HEK293 (cell line): ENCODE measurements around the gene FBRSL1.

ENCODE experiments used
- CTCF ChIA-PET: fragments of 350-600 bp; formaldehyde crosslinking; extraction: SDS; loops from one replicate; lab custom pipeline; 2021; ENCODE audit warnings: antibody characterized with exemption; lab: Yijun Ruan, JAX
- POLR2A ChIA-PET: fragments of 300-600 bp; formaldehyde crosslinking; extraction: SDS; loops from one replicate; lab custom pipeline; 2020; ENCODE audit warnings: antibody characterized with exemption, inconsistent platforms; lab: Yijun Ruan, JAX
- H3K27ac ChIP-seq: fragments of 200-500 bp; sonication (Bioruptor generic); 2 replicates; pipeline ENCODE4 v1.5.1; 2014; ENCODE audit warnings: low read depth, low read length, control low read depth, inconsistent platforms; ENCODE audit errors: extremely low read depth
- H3K36me3 ChIP-seq, 2 experiments: fragments of 200-500 bp in 1 of 2; sonication (Bioruptor generic) in 1 of 2; 1 replicate in 1 of 2; 2 replicates in 1 of 2; pipeline ENCODE4 v1.5.1; 2014 to 2017; ENCODE audit warnings: inconsistent platforms in 2 of 2, low read length in 2 of 2; ENCODE audit not compliant: control insufficient read depth in 2 of 2, insufficient read depth in 1 of 2
- H3K4me1 ChIP-seq: fragments of 200-500 bp; sonication (Bioruptor generic); 2 replicates; pipeline ENCODE4 v1.5.1; 2014; ENCODE audit warnings: mild to moderate bottlenecking, low read length, inconsistent platforms; ENCODE audit not compliant: control insufficient read depth, insufficient read depth
- H3K4me3 ChIP-seq: 2 replicates; pipeline ENCODE4 v1.5.1; 2011; ENCODE audit warnings: low read depth, mild to moderate bottlenecking, control low read depth, low read length, moderate library complexity
- H3K9me3 ChIP-seq: fragments of 200-500 bp; sonication (Bioruptor generic); 2 replicates; pipeline ENCODE4 v1.5.1; 2014; ENCODE audit warnings: low read depth, low read length, inconsistent platforms; ENCODE audit not compliant: control insufficient read depth, insufficient read depth
- GLIS2 ChIP-seq: fragments of 450-650 bp; formaldehyde crosslinking; IDR thresholded peaks from 2 replicates; pipeline ENCODE4 v1.5.1; 2016; ENCODE audit warnings: missing biosample characterization, missing genetic modification characterization
- KLF8 ChIP-seq: fragments of 450-650 bp; formaldehyde crosslinking; IDR thresholded peaks from 2 replicates; pipeline ENCODE4 v1.5.1; 2016; ENCODE audit warnings: missing biosample characterization, missing genetic modification characterization
- KLF9 ChIP-seq: fragments of 450-650 bp; formaldehyde crosslinking; IDR thresholded peaks from 2 replicates; pipeline ENCODE4 v1.5.1; 2016; ENCODE audit warnings: missing biosample characterization, missing genetic modification characterization, low read depth
- ZIC2 ChIP-seq: fragments of 450-650 bp; formaldehyde crosslinking; IDR thresholded peaks from 2 replicates; pipeline ENCODE4 v1.5.1; 2016; ENCODE audit warnings: missing biosample characterization, missing genetic modification characterization
- ZNF140 ChIP-seq: fragments of 450-650 bp; formaldehyde crosslinking; IDR thresholded peaks from 2 replicates; pipeline ENCODE4 v1.5.1; 2016; ENCODE audit warnings: missing biosample characterization, missing genetic modification characterization
- ZNF169 ChIP-seq: fragments of 450-650 bp; formaldehyde crosslinking; IDR thresholded peaks from 2 replicates; pipeline ENCODE4 v1.5.1; 2016; ENCODE audit warnings: missing biosample characterization, missing genetic modification characterization
- ZNF335 ChIP-seq: fragments of 450-650 bp; formaldehyde crosslinking; conservative IDR thresholded peaks from 2 replicates; pipeline ENCODE4 v1.5.1; 2016; ENCODE audit warnings: missing biosample characterization, missing genetic modification characterization
- ZNF341 ChIP-seq: fragments of 450-650 bp; formaldehyde crosslinking; IDR thresholded peaks from 2 replicates; pipeline ENCODE4; 2016; ENCODE audit warnings: low read depth, missing biosample characterization, missing genetic modification characterization
- ZNF37A ChIP-seq: fragments of 450-650 bp; IDR thresholded peaks from 2 replicates; pipeline ENCODE4 v1.5.1; 2018; ENCODE audit warnings: missing biosample characterization, missing genetic modification characterization
- ZNF518A ChIP-seq: fragments of 450-650 bp; formaldehyde crosslinking; conservative IDR thresholded peaks from 2 replicates; pipeline ENCODE4 v1.5.1; 2016; ENCODE audit warnings: low read depth, missing biosample characterization, missing genetic modification characterization
- ZNF561 ChIP-seq: fragments of 450-650 bp; IDR thresholded peaks from 2 replicates; pipeline ENCODE4 v1.5.1; 2018; ENCODE audit warnings: missing biosample characterization, missing genetic modification characterization, borderline replicate concordance
- ZNF585B ChIP-seq: fragments of 450-650 bp; formaldehyde crosslinking; IDR thresholded peaks from 2 replicates; pipeline ENCODE4 v1.5.1; 2016; ENCODE audit warnings: missing biosample characterization, missing genetic modification characterization
- ZNF621 ChIP-seq: fragments of 450-650 bp; formaldehyde crosslinking; IDR thresholded peaks from 2 replicates; pipeline ENCODE4 v1.5.1; 2017; ENCODE audit warnings: missing biosample characterization, missing genetic modification characterization
- ZNF707 ChIP-seq: fragments of 450-650 bp; formaldehyde crosslinking; IDR thresholded peaks from 2 replicates; pipeline ENCODE4 v1.5.1; 2016; ENCODE audit warnings: missing biosample characterization, missing genetic modification characterization
- ZNF791 ChIP-seq: fragments of 450-650 bp; formaldehyde crosslinking; IDR thresholded peaks from 2 replicates; pipeline ENCODE4 v1.5.1; 2016; ENCODE audit warnings: missing biosample characterization, missing genetic modification characterization
- ZNF792 ChIP-seq: fragments of 450-650 bp; formaldehyde crosslinking; IDR thresholded peaks from 2 replicates; pipeline ENCODE4 v1.5.1; 2016; ENCODE audit warnings: missing biosample characterization, missing genetic modification characterization
- TF ChIP-seq, protein P1 (sequence below): fragments of 450-650 bp; formaldehyde crosslinking; IDR thresholded peaks from 2 replicates; pipeline ENCODE4 v1.5.1; 2016; ENCODE audit warnings: missing biosample characterization, missing genetic modification characterization
- TF ChIP-seq, protein P2 (sequence below): sonication (generic); formaldehyde crosslinking; IDR thresholded peaks from 2 replicates; pipeline ENCODE4 v1.8.1; 2022; ENCODE audit warnings: mild to moderate bottlenecking, moderate library complexity, missing genetic modification reagents
- TF ChIP-seq, protein P3 (sequence below): fragments of 450-650 bp; formaldehyde crosslinking; IDR thresholded peaks from 2 replicates; pipeline ENCODE4; 2016; ENCODE audit warnings: missing biosample characterization, missing genetic modification characterization
- TF ChIP-seq, protein P4 (sequence below): fragments of 450-650 bp; formaldehyde crosslinking; IDR thresholded peaks from 2 replicates; pipeline ENCODE4 v1.5.1; 2016; ENCODE audit warnings: missing biosample characterization, missing genetic modification characterization

FBRSL1 gene

GRCh38 chr12:132506328-132507160 lies 16.6 kb downstream of the FBRSL1 start (continued):
- TF ChIP-seq, protein P1, sequence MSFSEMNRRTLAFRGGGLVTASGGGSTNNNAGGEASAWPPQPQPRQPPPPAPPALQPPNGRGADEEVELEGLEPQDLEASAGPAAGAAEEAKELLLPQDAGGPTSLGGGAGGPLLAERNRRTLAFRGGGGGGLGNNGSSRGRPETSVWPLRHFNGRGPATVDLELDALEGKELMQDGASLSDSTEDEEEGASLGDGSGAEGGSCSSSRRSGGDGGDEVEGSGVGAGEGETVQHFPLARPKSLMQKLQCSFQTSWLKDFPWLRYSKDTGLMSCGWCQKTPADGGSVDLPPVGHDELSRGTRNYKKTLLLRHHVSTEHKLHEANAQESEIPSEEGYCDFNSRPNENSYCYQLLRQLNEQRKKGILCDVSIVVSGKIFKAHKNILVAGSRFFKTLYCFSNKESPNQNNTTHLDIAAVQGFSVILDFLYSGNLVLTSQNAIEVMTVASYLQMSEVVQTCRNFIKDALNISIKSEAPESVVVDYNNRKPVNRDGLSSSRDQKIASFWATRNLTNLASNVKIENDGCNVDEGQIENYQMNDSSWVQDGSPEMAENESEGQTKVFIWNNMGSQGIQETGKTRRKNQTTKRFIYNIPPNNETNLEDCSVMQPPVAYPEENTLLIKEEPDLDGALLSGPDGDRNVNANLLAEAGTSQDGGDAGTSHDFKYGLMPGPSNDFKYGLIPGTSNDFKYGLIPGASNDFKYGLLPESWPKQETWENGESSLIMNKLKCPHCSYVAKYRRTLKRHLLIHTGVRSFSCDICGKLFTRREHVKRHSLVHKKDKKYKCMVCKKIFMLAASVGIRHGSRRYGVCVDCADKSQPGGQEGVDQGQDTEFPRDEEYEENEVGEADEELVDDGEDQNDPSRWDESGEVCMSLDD = no peak
- TF ChIP-seq KLF8 (tag by site-specific recombination) (no peak), ZNF707 (tag by site-specific recombination) (no peak), ZNF37A (tag by site-specific recombination) (no peak), ZNF792 (no peak), ZNF341 (tag by site-specific recombination) (peak; percentile 92), ZNF140 (tag by site-specific recombination) (no peak), ZNF335 (tag by site-specific recombination) (no peak), ZNF791 (tag by site-specific recombination) (no peak), ZNF561 (no peak), ZNF169 (tag by site-specific recombination) (no peak), ZNF621 (tag by site-specific recombination) (no peak)
- TF ChIP-seq, protein P2, sequence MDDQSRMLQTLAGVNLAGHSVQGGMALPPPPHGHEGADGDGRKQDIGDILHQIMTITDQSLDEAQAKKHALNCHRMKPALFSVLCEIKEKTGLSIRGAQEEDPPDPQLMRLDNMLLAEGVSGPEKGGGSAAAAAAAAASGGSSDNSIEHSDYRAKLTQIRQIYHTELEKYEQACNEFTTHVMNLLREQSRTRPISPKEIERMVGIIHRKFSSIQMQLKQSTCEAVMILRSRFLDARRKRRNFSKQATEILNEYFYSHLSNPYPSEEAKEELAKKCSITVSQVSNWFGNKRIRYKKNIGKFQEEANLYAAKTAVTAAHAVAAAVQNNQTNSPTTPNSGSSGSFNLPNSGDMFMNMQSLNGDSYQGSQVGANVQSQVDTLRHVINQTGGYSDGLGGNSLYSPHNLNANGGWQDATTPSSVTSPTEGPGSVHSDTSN = no peak

GRCh38 chr12:132507161-132507538 lies 17.2 kb downstream of the FBRSL1 start:
- Histone ChIP-seq H3K4me3 (no peak overlapping the region), H3K4me1 (peaks cover 23% of the 10 kb centered on the region), H3K27ac (no peak overlapping the region), H3K9me3 (no peaks in the 10 kb centered on the region), H3K36me3 (peaks cover 0 to 19% of the 10 kb centered on the region in 2 experiments; a peak in 1 of 3 replicates)
- ChIA-PET POLR2A (no interaction called here), CTCF (interaction anchor here (0.7 to 1.6 kb wide), 2 partner anchors 15 to 54 kb away, joined by 3 to 6 read pairs; no protein-coding TSS in a partner anchor)
- TF ChIP-seq KLF9 (tag by site-specific recombination) = 0 out of 2 replicates have a peak, but pooled peaks have one; percentile 9
- no peak for TF ChIP-seq ZNF585B (tag by site-specific recombination)

DNA sequence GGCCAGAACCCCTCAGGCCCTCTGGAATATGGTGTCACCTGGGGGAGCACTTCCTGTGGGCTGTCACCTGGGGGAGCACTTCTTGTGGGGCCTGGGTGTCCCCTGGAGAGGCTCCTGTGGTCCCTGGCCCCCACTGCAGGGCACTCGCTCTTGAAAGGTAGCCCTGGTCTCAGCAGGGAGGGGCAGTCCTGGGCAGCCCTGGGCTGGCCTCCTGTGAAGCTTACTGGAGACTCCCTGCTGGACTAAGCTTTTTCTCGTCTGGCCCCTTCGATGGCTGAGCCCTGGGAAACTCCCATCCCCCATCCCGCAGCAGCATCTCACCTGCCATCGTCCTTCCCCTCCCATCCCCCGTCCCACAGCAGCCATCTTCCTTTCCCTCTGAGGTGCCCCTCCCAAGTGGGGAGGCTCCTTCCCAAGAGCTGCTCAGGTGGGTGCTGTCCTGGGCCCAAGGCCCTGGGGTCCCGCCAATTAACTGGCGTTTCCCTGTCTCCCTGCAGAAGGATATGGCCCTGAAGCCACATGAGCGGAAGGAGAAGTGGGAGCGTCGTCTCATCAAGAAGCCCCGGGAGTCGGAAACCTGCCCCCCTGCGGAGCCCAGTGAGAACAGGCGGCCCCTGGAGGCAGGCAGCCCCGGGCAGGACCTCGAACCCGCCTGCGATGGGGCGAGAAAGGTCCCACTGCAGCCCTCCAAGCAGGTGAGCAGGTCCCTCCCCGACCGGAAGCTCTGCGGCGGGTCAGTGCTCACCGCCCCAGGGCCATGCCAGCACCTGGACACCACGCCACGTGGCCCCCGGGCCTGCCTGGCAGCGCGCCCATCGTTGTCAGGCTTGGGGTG lies 17.9 kb downstream of the FBRSL1 start:
- Histone ChIP-seq H3K27ac (no peak overlapping the region), H3K4me1 (peaks cover 20% of the 10 kb centered on the region), H3K9me3 (no peaks in the 10 kb centered on the region), H3K4me3 (no peak overlapping the region), H3K36me3 (peaks cover 0 to 19% of the 10 kb centered on the region in 2 experiments; a peak in 1 of 3 replicates)
- ChIA-PET CTCF (interaction anchor here (0.6 to 1.6 kb wide), 3 partner anchors 15 to 72 kb away, joined by 3 to 6 read pairs (median 4); no protein-coding TSS in a partner anchor), POLR2A (no interaction called here)
- TF ChIP-seq ZNF518A (no peak), ZIC2 (tag by site-specific recombination) (peak; percentile 92), GLIS2 (tag by site-specific recombination) (peak; percentile 57)
- TF ChIP-seq, protein P3, sequence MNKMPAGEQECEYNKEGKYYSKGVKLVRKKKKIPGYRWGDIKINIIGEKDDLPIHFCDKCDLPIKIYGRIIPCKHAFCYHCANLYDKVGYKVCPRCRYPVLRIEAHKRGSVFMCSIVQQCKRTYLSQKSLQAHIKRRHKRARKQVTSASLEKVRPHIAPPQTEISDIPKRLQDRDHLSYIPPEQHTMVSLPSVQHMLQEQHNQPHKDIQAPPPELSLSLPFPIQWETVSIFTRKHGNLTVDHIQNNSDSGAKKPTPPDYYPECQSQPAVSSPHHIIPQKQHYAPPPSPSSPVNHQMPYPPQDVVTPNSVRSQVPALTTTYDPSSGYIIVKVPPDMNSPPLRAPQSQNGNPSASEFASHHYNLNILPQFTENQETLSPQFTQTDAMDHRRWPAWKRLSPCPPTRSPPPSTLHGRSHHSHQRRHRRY (tag by site-specific recombination) = no peak
- TF ChIP-seq, protein P4, sequence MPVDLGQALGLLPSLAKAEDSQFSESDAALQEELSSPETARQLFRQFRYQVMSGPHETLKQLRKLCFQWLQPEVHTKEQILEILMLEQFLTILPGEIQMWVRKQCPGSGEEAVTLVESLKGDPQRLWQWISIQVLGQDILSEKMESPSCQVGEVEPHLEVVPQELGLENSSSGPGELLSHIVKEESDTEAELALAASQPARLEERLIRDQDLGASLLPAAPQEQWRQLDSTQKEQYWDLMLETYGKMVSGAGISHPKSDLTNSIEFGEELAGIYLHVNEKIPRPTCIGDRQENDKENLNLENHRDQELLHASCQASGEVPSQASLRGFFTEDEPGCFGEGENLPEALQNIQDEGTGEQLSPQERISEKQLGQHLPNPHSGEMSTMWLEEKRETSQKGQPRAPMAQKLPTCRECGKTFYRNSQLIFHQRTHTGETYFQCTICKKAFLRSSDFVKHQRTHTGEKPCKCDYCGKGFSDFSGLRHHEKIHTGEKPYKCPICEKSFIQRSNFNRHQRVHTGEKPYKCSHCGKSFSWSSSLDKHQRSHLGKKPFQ (tag by site-specific recombination) = 0 out of 2 replicates have a peak, but pooled peaks have one; percentile 22
